GM12878 (cell line): ENCODE data around the gene ITPKB. TPM values are rescaled to one million over a fixed set of nuclear protein-coding genes. Genes with fewer than 3 reads are reported as not detected.

Experiments used
- ASH2L ChIP-seq: fragments of 300-600, 200-600 bp; sonication (generic); IDR thresholded peaks from 2 replicates; pipeline ENCODE4 v1.6.1; 2017; ENCODE audit warnings: low read depth, mild to moderate bottlenecking, borderline replicate concordance
- HDAC2 ChIP-seq: fragments of 200-600 bp; sonication (generic); IDR thresholded peaks from 2 replicates; pipeline ENCODE4 v1.6.1; 2017
- polyA plus RNA-seq, 11 experiments: library from polyadenylated mRNA; depleted of rRNA in 4 of 11; unstranded in 6 of 11; stranded (reverse) in 5 of 11; fragments of >200 nt; fragmentation: Nextera tagmentation in 4 of 11; fragmentation: Illumina TruSeq in 1 of 11; extraction: Ambion mirVana in 4 of 11; extraction: Trizol in 1 of 11; gene quantifications; 1 replicate in 1 of 11; 2 replicates in 10 of 11; pipeline versions ENCODE4 v1.2.1 to v1.2.3, GENCODE V29; 2011 to 2016; ENCODE audit warnings: inconsistent platforms in 2 of 11, missing spikeins in 2 of 11, low read depth in 1 of 11
- total RNA-seq, 4 experiments: library from RNA; depleted of rRNA in 3 of 4; stranded (reverse); fragments of >200 nt in 3 of 4; fragmentation: Illumina TruSeq in 1 of 4; extraction: Trizol in 1 of 4; gene quantifications; 2 replicates each; pipeline versions ENCODE4 v1.2.1 to v1.2.3, GENCODE V29; 2013 to 2021
- TF ChIP-seq, protein P1 (sequence below): IDR thresholded peaks from 2 replicates; pipeline ENCODE4 v1.6.1; 2012; ENCODE audit warnings: low read depth, low read length, improper control_type of control experiment
- TF ChIP-seq, protein P2 (sequence below): fragments of 450-650 bp; IDR thresholded peaks from 2 replicates; pipeline ENCODE4 v1.6.1; 2016; ENCODE audit warnings: mild to moderate bottlenecking, moderate library complexity, borderline replicate concordance

The ITPKB gene
- total and polyA plus RNA-seq, 10 of the 15 experiments (the other 5 are each of a cell fraction or from before 2014, with no cell fraction given): 1.3 to 38.7 (median 12.9) TPM

DNA sequence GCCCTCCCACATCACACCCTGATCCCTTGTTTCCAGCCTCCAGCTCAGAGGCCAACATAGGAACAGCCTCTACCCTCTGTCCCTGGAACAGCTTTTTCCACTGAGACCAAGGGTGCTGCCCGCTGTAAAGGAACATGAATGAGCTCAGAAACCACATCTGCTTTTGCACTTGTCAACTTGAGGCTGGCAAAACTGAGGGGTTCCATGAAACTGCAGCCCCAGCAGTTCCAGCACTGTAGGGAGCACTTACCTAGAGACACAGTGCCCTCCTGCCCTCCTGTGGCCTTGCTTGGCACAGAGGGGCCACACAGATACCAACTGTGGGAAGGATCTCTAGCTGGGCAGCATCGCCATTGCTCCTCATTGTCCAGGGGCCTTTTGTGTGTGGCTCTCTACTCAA lies 51.7 kb downstream of the ITPKB start (continued):
- TF ChIP-seq, protein P1, sequence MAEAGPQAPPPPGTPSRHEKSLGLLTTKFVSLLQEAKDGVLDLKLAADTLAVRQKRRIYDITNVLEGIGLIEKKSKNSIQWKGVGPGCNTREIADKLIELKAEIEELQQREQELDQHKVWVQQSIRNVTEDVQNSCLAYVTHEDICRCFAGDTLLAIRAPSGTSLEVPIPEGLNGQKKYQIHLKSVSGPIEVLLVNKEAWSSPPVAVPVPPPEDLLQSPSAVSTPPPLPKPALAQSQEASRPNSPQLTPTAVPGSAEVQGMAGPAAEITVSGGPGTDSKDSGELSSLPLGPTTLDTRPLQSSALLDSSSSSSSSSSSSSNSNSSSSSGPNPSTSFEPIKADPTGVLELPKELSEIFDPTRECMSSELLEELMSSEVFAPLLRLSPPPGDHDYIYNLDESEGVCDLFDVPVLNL: no peak
- TF ChIP-seq, protein P2, sequence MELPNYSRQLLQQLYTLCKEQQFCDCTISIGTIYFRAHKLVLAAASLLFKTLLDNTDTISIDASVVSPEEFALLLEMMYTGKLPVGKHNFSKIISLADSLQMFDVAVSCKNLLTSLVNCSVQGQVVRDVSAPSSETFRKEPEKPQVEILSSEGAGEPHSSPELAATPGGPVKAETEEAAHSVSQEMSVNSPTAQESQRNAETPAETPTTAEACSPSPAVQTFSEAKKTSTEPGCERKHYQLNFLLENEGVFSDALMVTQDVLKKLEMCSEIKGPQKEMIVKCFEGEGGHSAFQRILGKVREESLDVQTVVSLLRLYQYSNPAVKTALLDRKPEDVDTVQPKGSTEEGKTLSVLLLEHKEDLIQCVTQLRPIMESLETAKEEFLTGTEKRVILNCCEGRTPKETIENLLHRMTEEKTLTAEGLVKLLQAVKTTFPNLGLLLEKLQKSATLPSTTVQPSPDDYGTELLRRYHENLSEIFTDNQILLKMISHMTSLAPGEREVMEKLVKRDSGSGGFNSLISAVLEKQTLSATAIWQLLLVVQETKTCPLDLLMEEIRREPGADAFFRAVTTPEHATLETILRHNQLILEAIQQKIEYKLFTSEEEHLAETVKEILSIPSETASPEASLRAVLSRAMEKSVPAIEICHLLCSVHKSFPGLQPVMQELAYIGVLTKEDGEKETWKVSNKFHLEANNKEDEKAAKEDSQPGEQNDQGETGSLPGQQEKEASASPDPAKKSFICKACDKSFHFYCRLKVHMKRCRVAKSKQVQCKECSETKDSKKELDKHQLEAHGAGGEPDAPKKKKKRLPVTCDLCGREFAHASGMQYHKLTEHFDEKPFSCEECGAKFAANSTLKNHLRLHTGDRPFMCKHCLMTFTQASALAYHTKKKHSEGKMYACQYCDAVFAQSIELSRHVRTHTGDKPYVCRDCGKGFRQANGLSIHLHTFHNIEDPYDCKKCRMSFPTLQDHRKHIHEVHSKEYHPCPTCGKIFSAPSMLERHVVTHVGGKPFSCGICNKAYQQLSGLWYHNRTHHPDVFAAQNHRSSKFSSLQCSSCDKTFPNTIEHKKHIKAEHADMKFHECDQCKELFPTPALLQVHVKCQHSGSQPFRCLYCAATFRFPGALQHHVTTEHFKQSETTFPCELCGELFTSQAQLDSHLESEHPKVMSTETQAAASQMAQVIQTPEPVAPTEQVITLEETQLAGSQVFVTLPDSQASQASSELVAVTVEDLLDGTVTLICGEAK: no peak
- TF ChIP-seq ASH2L (no peak), HDAC2 (no peak)
- TF ChIP-seq, all 136 proteins: peak for 3
